Esophagus squamous epithelium (tissue), 4 donors: ENCODE results near the gene HDAC1.

Source experiments
- POLR2A ChIP-seq, 4 donors: fragments of 450-650 bp; IDR thresholded peaks; one replicate each; pipeline ENCODE4 v1.6.1; 2017; ENCODE audit warnings: antibody characterized with exemption in 4 of 4, mild to moderate bottlenecking in 4 of 4, moderate library complexity in 3 of 4
- TF ChIP-seq, protein P1 (sequence below), 6 experiments: fragments of 450-650 bp in 4 of 6; fragments of 200-600 bp in 2 of 6; sonication (generic) in 2 of 6; IDR thresholded peaks; one replicate each; pipeline ENCODE4 v1.5.1; 2016 to 2019; ENCODE audit warnings: antibody characterized with exemption in 6 of 6, mild to moderate bottlenecking in 4 of 6, moderate library complexity in 4 of 6

DNA sequence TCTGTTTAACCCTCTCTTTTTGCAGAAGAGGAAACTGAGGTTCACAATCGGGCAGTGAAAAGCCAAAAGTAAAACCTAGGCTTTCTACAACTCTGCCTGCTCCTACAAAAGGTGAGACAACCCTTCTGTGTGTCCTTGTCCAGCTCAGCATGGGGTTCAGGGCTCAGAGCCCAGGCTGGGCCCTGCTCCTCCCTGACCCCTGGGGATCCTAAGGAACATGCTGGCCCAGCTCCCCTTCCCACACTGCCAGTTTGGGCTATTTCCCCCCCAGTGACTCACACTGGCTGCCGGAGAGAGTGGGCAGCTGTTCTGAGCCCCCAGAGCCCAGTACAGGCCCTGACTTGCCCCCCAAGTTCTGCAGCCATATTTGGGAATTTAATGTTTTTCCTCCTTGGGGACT is 61.5 kb downstream of the HDAC1 start:
- TF ChIP-seq, protein P1, sequence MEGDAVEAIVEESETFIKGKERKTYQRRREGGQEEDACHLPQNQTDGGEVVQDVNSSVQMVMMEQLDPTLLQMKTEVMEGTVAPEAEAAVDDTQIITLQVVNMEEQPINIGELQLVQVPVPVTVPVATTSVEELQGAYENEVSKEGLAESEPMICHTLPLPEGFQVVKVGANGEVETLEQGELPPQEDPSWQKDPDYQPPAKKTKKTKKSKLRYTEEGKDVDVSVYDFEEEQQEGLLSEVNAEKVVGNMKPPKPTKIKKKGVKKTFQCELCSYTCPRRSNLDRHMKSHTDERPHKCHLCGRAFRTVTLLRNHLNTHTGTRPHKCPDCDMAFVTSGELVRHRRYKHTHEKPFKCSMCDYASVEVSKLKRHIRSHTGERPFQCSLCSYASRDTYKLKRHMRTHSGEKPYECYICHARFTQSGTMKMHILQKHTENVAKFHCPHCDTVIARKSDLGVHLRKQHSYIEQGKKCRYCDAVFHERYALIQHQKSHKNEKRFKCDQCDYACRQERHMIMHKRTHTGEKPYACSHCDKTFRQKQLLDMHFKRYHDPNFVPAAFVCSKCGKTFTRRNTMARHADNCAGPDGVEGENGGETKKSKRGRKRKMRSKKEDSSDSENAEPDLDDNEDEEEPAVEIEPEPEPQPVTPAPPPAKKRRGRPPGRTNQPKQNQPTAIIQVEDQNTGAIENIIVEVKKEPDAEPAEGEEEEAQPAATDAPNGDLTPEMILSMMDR (IDR thresholded peaks at IDR 0.05): no peak
- TF ChIP-seq POLR2A (IDR thresholded peaks at IDR 0.05): no peak
